ENCODE measurements around the gene WDR45. TPM values are rescaled to one million over a fixed set of nuclear protein-coding genes. Genes with fewer than 3 reads are reported as not detected.

Gene WDR45
- total RNA-seq, 2 experiments from 2014 or later = 29.1 to 29.4 TPM

GRCh38 chrX:49040376-49040955 is 39.2 kb downstream of the WDR45 start:
- ATAC-seq (no peak), DNase-seq (no peak)
- no peaks in the 10 kb centered on the region for H3K9me3 Mint-ChIP-seq (ENCODE audit: insufficient read depth)
- peak overlapping the region; percentile 31 for H3K4me3 Mint-ChIP-seq
- H3K27ac Mint-ChIP-seq = peak overlapping the region; percentile 81
- H3K4me1 Mint-ChIP-seq (ENCODE audit: low read depth) = peaks cover 36% of the 10 kb centered on the region
- H3K27me3 Mint-ChIP-seq (ENCODE audit: low read depth) = no peaks in the 10 kb centered on the region
- ChIA-PET CTCF (interaction anchor here (0.9 to 1.0 kb wide), 2 partner anchors 100 to 148 kb away, joined by 3 to 4 read pairs; no protein-coding TSS in a partner anchor), POLR2A (interaction anchor here (1.1 to 3.2 kb wide), 3 partner anchors 38 to 84 kb away, joined by 3 to 10 read pairs (median 3); partner anchors contain the start of genes GRIPAP1, OTUD5 and WDR45)
- peaks cover 18% of the 10 kb centered on the region for H3K36me3 Mint-ChIP-seq (ENCODE audit: low read depth)

DNA sequence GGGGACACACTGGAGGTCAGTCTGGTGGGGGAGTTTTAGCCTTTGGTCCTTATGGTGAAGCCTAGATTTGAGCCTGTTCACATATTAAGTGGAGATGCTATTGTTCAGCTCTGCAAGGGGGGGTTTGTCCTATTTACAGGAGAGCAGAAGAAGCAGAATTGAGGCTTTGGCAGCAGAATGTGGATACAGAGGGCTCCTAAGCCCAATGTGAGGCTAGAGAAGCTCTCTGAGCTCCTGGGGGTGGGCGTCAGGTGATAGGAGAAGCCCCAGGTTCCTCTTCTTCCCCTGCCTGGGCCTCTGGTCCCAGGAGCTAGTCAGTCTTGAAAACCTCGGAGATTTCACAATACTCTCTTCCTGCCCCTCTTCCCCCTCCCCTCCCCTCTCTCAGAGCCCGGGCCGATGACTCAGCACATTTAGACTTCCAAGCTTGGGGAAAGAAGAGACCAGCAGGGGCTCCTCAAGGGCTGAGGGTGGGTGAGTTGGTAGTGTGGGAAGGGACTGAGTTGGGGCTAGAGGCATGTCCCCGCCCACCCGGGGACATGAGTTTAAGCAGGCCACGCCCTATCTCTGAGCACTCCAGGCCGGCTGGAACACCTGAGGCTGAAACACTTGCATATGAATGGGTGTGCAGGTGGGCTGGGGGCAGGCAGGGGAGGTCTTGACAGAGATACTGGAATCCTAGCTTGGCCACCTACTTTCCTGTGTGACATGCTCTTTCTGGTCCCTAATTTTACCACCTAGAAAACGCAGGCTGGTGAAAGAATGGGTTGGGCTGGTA is 39.9 kb downstream of the WDR45 start:
- peak; percentile 45 for DNase-seq
- Mint-ChIP-seq H3K36me3 (ENCODE audit: low read depth) (peaks cover 18% of the 10 kb centered on the region), H3K27ac (peak overlapping the region; percentile 81), H3K9me3 (ENCODE audit: insufficient read depth) (no peaks in the 10 kb centered on the region), H3K4me1 (ENCODE audit: low read depth) (peaks cover 36% of the 10 kb centered on the region), H3K4me3 (peak overlapping the region; percentile 31), H3K27me3 (ENCODE audit: low read depth) (no peaks in the 10 kb centered on the region)
- no peak for ATAC-seq
- ChIA-PET POLR2A (interaction anchor here (1.1 kb wide), 1 partner anchor 40 kb away, joined by 3 read pairs; the partner anchor contains the start of gene WDR45), CTCF (interaction anchor here (0.9 to 1.0 kb wide), 2 partner anchors 100 to 148 kb away, joined by 3 to 4 read pairs; no protein-coding TSS in a partner anchor)

GRCh38 chrX:49037883-49038475 is 41.7 kb downstream of the WDR45 start:
- Mint-ChIP-seq H3K9me3 (ENCODE audit: insufficient read depth) (no peaks in the 10 kb centered on the region), H3K27ac (no peak overlapping the region), H3K4me3 (no peak overlapping the region), H3K36me3 (ENCODE audit: low read depth) (peaks cover 25% of the 10 kb centered on the region), H3K27me3 (ENCODE audit: low read depth) (no peaks in the 10 kb centered on the region), H3K4me1 (ENCODE audit: low read depth) (peaks cover 28% of the 10 kb centered on the region)
- ChIA-PET CTCF (no interaction called here), POLR2A (interaction anchor here (0.5 kb wide), 1 partner anchor 19 kb away, joined by 3 read pairs; no protein-coding TSS in a partner anchor)
- DNase-seq (no peak), ATAC-seq (no peak)

DNA sequence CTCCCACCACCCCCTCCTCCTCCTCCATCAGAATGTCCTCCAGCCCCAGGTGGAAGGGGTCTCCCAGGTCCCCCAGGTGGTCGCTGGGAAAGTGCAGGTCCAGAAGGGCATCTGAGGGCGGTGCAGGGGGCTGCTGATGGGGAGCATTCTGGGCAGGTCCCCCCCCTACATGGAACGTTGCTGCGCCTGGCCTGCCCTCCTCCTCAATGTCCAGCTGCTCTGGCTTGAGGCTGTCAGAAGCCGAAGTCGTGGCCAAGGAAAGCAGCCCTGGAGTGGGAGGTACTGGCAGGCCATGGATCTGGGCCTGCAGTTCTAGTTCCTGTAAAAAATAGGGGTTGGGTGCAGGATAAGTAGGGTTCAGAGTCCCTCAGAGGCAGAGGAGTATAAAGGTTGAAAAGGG is 49.4 kb downstream of the WDR45 start:
- no peaks in the 10 kb centered on the region for H3K4me1 Mint-ChIP-seq (ENCODE audit: low read depth)
- ChIA-PET POLR2A (no interaction called here), CTCF (no interaction called here)
- peaks cover 14% of the 10 kb centered on the region for H3K36me3 Mint-ChIP-seq (ENCODE audit: low read depth)
- no peaks in the 10 kb centered on the region for H3K27me3 Mint-ChIP-seq (ENCODE audit: low read depth)
- DNase-seq = no peak
- H3K27ac Mint-ChIP-seq = no peak overlapping the region
- ATAC-seq = no peak
- no peaks in the 10 kb centered on the region for H3K9me3 Mint-ChIP-seq (ENCODE audit: insufficient read depth)
- no peak overlapping the region for H3K4me3 Mint-ChIP-seq

DNA sequence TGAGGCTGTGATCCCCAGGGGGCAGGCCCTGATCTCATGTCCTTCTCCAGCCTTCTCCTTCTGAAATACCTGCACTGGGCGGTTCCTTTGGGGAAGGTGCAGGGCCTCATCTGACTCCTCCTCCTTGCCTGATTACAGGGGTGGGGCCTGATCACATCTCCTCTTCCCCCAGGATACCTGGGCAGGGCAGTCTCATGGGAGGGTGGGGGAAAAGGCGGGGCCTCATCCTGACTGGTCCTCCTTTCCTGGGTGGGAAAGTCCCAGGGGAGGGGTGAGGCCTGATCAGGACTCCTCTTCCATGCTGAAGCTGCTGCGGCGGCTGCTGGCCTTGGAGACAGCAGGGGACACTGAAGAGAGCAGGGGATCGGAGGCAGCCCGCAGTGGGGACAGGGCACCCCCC is 49.8 kb downstream of the WDR45 start:
- Mint-ChIP-seq H3K9me3 (ENCODE audit: insufficient read depth) (no peaks in the 10 kb centered on the region), H3K27me3 (ENCODE audit: low read depth) (no peaks in the 10 kb centered on the region), H3K4me3 (no peak overlapping the region), H3K4me1 (ENCODE audit: low read depth) (no peaks in the 10 kb centered on the region), H3K27ac (no peak overlapping the region), H3K36me3 (ENCODE audit: low read depth) (peaks cover 14% of the 10 kb centered on the region)
- CTCF ChIA-PET = interaction anchor here (0.6 kb wide), 1 partner anchor 1814 kb away, joined by 3 read pairs; no protein-coding TSS in a partner anchor
- POLR2A ChIA-PET = no interaction called here
- DNase-seq (no peak), ATAC-seq (no peak)

Other genes with a start within 250 kb of the WDR45 start
- not detected for gene PCSK1N, start 244.3 kb downstream of the WDR45 start, total RNA-seq
- gene TIMM17B, start 182.1 kb downstream of the WDR45 start, total RNA-seq = 10 to 100 TPM; 41.6 to 44.1 TPM
- gene PQBP1, start 182.0 kb downstream of the WDR45 start, total RNA-seq = 10 to 100 TPM; 63.9 to 70.8 TPM
- gene SLC35A2, start 168.2 kb downstream of the WDR45 start, total RNA-seq = 10 to 100 TPM; 14.8 to 15.3 TPM
- gene PIM2, start 160.9 kb downstream of the WDR45 start, total RNA-seq = 10 to 100 TPM; 51.3 to 53.6 TPM
- 10 to 100 TPM; 40.0 to 41.7 TPM for gene OTUD5, start 122.3 kb downstream of the WDR45 start, total RNA-seq
- gene KCND1, start 108.0 kb downstream of the WDR45 start, total RNA-seq = 1 to 10 TPM; 3.5 to 4.6 TPM
- 10 to 100 TPM; 81.8 to 82.7 TPM for gene GRIPAP1, start 77.6 kb downstream of the WDR45 start, total RNA-seq
- 10 to 100 TPM; 17.6 to 18.2 TPM for gene TFE3, start 36.5 kb downstream of the WDR45 start, total RNA-seq
- gene CCDC120, start 20.9 kb downstream of the WDR45 start, total RNA-seq = 1 to 10 TPM; 5.0 to 5.4 TPM
- gene PRAF2, start 5.9 kb downstream of the WDR45 start, total RNA-seq = 10 to 100 TPM; 19.7 to 22.6 TPM
- gene GPKOW, start 43.8 kb upstream of the WDR45 start, total RNA-seq = 10 to 100 TPM; 26.1 to 26.2 TPM
- gene MAGIX, start 82.9 kb upstream of the WDR45 start, total RNA-seq = 1 to 10 TPM in 1 of 2 experiments, under 1 TPM in 1; 0.97 to 1.5 TPM
- 100 to 1,000 TPM; 203 to 214 TPM for gene PLP2, start 92.0 kb upstream of the WDR45 start, total RNA-seq
- gene PRICKLE3, start 106.5 kb upstream of the WDR45 start, total RNA-seq = 10 to 100 TPM; 13.9 TPM
- 1 to 10 TPM; 1.1 to 2.6 TPM for gene SYP, start 120.3 kb upstream of the WDR45 start, total RNA-seq
- gene CACNA1F, start 153.5 kb upstream of the WDR45 start, total RNA-seq = under 1 TPM; 0.11 to 0.18 TPM
- gene CCDC22, start 155.6 kb upstream of the WDR45 start, total RNA-seq = 10 to 100 TPM; 27.3 to 32.2 TPM
- 10 to 100 TPM; 14.6 to 15.4 TPM for gene FOXP3, start 184.8 kb upstream of the WDR45 start, total RNA-seq
- gene PPP1R3F, start 189.9 kb upstream of the WDR45 start, total RNA-seq = 1 to 10 TPM; 8.0 to 8.5 TPM
- gene GAGE10, start 223.8 kb upstream of the WDR45 start, total RNA-seq = not detected
- gene GAGE12J, start 242.2 kb upstream of the WDR45 start, total RNA-seq = not detected